Endothelial cell of umbilical vein (primary cell): Measurements from ENCODE around the gene MIER2. TPM values are rescaled to one million over a fixed set of nuclear protein-coding genes. Genes with fewer than 3 reads are reported as not detected.

ENCODE experiments used
- BruUV-seq: library from RNA; stranded (reverse); fragments of 400-500 nt; replicated peaks from 2 replicates; lab custom pipeline; 2021; lab: Mats Ljungman, UMichigan
- CTCF ChIA-PET: fragments of 300-600, 350-600 bp; sonication (Branson Sonifier 250); formaldehyde crosslinking; loops from one replicate; lab custom pipeline; 2021; ENCODE audit warnings: antibody characterized with exemption, inconsistent platforms; lab: Charles Lee
- POLR2A ChIA-PET: fragments of 300-600, 350-600 bp; sonication (Branson Sonifier 250); formaldehyde crosslinking; loops from one replicate; lab custom pipeline; 2021; ENCODE audit warnings: antibody characterized with exemption, inconsistent platforms; lab: Charles Lee
- DNase-seq: peaks from one replicate; pipeline ENCODE4 v3.0.0-alpha.2; 2011; ENCODE audit warnings: low read depth, low spot score
- FAIRE-seq: peaks from 2 replicates; lab custom pipeline; 2011; peaks lifted over from hg19 to GRCh38; lab: Jason Lieb, UNC
- H2AFZ ChIP-seq: 2 replicates; pipeline ENCODE4 v1.6.0; 2012; ENCODE audit warnings: low read depth, low read length, control low read depth, inconsistent platforms
- H3K27ac ChIP-seq: 2 replicates; pipeline ENCODE4 v1.5.1; 2011; ENCODE audit warnings: low read depth, mild to moderate bottlenecking, control low read depth, low read length, moderate library complexity; ENCODE audit not compliant: insufficient read depth
- H3K27me3 ChIP-seq, 2 experiments: 2 replicates each; pipeline versions ENCODE4 v1.6.0 to v1.6.1; 2011; ENCODE audit warnings: low read length in 2 of 2, mixed read lengths in 1 of 2; ENCODE audit not compliant: control insufficient read depth in 2 of 2, insufficient read depth in 2 of 2
- H3K36me3 ChIP-seq, 2 experiments: 2 replicates in 1 of 2; 3 replicates in 1 of 2; pipeline ENCODE4 v1.5.1; 2011; ENCODE audit warnings: low read length in 2 of 2, mild to moderate bottlenecking in 1 of 2, moderate library complexity in 1 of 2; ENCODE audit not compliant: control insufficient read depth in 2 of 2, insufficient read depth in 2 of 2; ENCODE audit errors: extremely low read depth in 1 of 2
- H3K4me1 ChIP-seq: 3 replicates; pipeline ENCODE4 v1.5.1; 2011; ENCODE audit warnings: mild to moderate bottlenecking, low read length; ENCODE audit not compliant: control insufficient read depth, insufficient read depth; ENCODE audit errors: extremely low read depth
- H3K4me2 ChIP-seq: 2 replicates; pipeline ENCODE4 v1.6.1; 2011; ENCODE audit warnings: low read length, control low read depth, mixed read lengths; ENCODE audit not compliant: insufficient read depth
- H3K4me3 ChIP-seq, 3 experiments: fragments of 200-600 bp in 1 of 3; sonication (generic), shearing (Covaris generic) in 1 of 3; replicated peaks in 1 of 3; 2 replicates each; pipeline ENCODE4 v1.5.1; 2011 to 2016; ENCODE audit warnings: control low read depth in 3 of 3, low read length in 3 of 3, mild to moderate bottlenecking in 2 of 3, inconsistent platforms in 1 of 3, low read depth in 1 of 3, moderate library complexity in 1 of 3; ENCODE audit not compliant: insufficient read depth in 1 of 3
- H3K79me2 ChIP-seq: 2 replicates; pipeline ENCODE4 v1.6.0; 2012; ENCODE audit warnings: low read length, inconsistent platforms; ENCODE audit not compliant: control insufficient read depth, insufficient read depth
- H3K9ac ChIP-seq: replicated peaks from 2 replicates; pipeline ENCODE3; 2011; ENCODE audit warnings: low read length, control low read depth; ENCODE audit not compliant: insufficient read depth; ENCODE audit errors: extremely low read depth
- H3K9me1 ChIP-seq: replicated peaks from 3 replicates; pipeline ENCODE4 v1.6.0; 2011; ENCODE audit warnings: mild to moderate bottlenecking, low read length; ENCODE audit not compliant: control insufficient read depth, insufficient read depth; ENCODE audit errors: extremely low read depth
- H3K9me3 ChIP-seq: replicated peaks from 2 replicates; pipeline ENCODE4 v1.5.1; 2012; ENCODE audit warnings: low read length, inconsistent platforms; ENCODE audit not compliant: control insufficient read depth, insufficient read depth
- H4K20me1 ChIP-seq: replicated peaks from 2 replicates; pipeline ENCODE3; 2011; ENCODE audit warnings: mild to moderate bottlenecking, low read length; ENCODE audit not compliant: control insufficient read depth, insufficient read depth; ENCODE audit errors: extremely low read depth
- CTCF ChIP-seq, 2 donors: IDR thresholded peaks; 1 replicate in 1 of 2; 2 replicates in 1 of 2; pipeline ENCODE4 v1.5.1; 2011; ENCODE audit warnings: low read length in 2 of 2, mild to moderate bottlenecking in 2 of 2, moderate library complexity in 2 of 2, control low read depth in 1 of 2, inconsistent platforms in 1 of 2, low read depth in 1 of 2; ENCODE audit not compliant: insufficient read depth in 1 of 2; ENCODE audit errors: extremely low read depth in 1 of 2
- EZH2 ChIP-seq: IDR thresholded peaks from 2 replicates; pipeline ENCODE4 v1.6.1; 2012; ENCODE audit warnings: borderline replicate concordance, low read depth, mild to moderate bottlenecking, moderate library complexity, low read length, inconsistent platforms; ENCODE audit not compliant: severe bottlenecking
- FOS ChIP-seq: IDR thresholded peaks from 2 replicates; pipeline ENCODE4 v1.6.1; 2011; ENCODE audit warnings: mild to moderate bottlenecking, low read length, moderate library complexity, borderline replicate concordance; ENCODE audit not compliant: insufficient read depth
- GATA2 ChIP-seq: IDR thresholded peaks from 2 replicates; pipeline ENCODE4 v1.7.0; 2011; ENCODE audit warnings: low read depth, mild to moderate bottlenecking, moderate library complexity, mixed read lengths, low read length; ENCODE audit not compliant: insufficient read length, insufficient read depth
- JUN ChIP-seq: IDR thresholded peaks from 2 replicates; pipeline ENCODE4 v1.6.1; 2011; ENCODE audit warnings: borderline replicate concordance, low read depth; ENCODE audit not compliant: insufficient read length, insufficient read depth
- MAX ChIP-seq: IDR thresholded peaks from 2 replicates; pipeline ENCODE4 v1.6.1; 2011; ENCODE audit not compliant: insufficient read depth, insufficient read length
- MYC ChIP-seq: IDR thresholded peaks from one replicate; pipeline ENCODE4 v1.6.1; 2011; ENCODE audit warnings: mild to moderate bottlenecking, low read depth, low read length
- POLR2A ChIP-seq: IDR thresholded peaks from 2 replicates; pipeline ENCODE4 v1.6.1; 2012; ENCODE audit warnings: low read depth, mild to moderate bottlenecking, control low read depth, low read length
- POLR2AphosphoS5 ChIP-seq: IDR thresholded peaks from 2 replicates; pipeline ENCODE4 v1.6.1; 2012; ENCODE audit warnings: low read depth, mild to moderate bottlenecking, control low read depth, low read length, moderate library complexity; ENCODE audit not compliant: insufficient read depth
- dilution Hi-C: fragments of 300-500 bp; cut with MboI; formaldehyde crosslinking; loops from one replicate; pipeline ENCODE4 v1.15.0; 2019; ENCODE audit warnings: low sequenced_read_pairs; ENCODE audit not compliant: extremely low pct_ligation_motif_present
- intact Hi-C: fragments of 100-400 bp; cut with micrococcal nuclease; formaldehyde crosslinking; loops from one replicate; pipeline ENCODE4 v1.10.0; 2022
- polyA plus RNA-seq, 4 experiments: library from polyadenylated mRNA; depleted of rRNA in 3 of 4; stranded (reverse) in 3 of 4; unstranded in 1 of 4; fragments of >200 nt; gene quantifications; 2 replicates each; pipeline versions ENCODE4 v1.2.1 to v1.2.3, GENCODE V29; 2011 to 2012; ENCODE audit warnings: missing spikeins in 1 of 4
- total RNA-seq: library from RNA; stranded (reverse); gene quantifications from 2 replicates; pipeline ENCODE4 v1.2.3, GENCODE V29; 2021

Gene MIER2
- total and polyA plus RNA-seq, 2 donors (not counting 3 experiments of a cell fraction or from before 2014, with no cell fraction given): 20.3 to 44.9 TPM

GRCh38 chr19:351976-352625 is 7.5 kb upstream of the MIER2 start:
- Histone ChIP-seq H3K4me3 (no peak overlapping the region), H2AFZ (no peak overlapping the region), H3K36me3 (no peaks in the 10 kb centered on the region), H4K20me1 (no peaks in the 10 kb centered on the region), H3K9ac (no peak overlapping the region), H3K4me2 (no peak overlapping the region), H3K79me2 (no peaks in the 10 kb centered on the region), H3K27me3 (no peaks in the 10 kb centered on the region), H3K27ac (no peak overlapping the region), H3K4me1 (peaks cover 3% of the 10 kb centered on the region), H3K9me3 (no peaks in the 10 kb centered on the region), H3K9me1 (no peaks in the 10 kb centered on the region)
- CTCF ChIA-PET: no interaction called here
- dilution Hi-C loops (no loop called here), intact Hi-C loops (no loop called here)
- TF ChIP-seq MAX (no peak), FOS (no peak), GATA2 (no peak), POLR2AphosphoS5 (no peak), EZH2 (no peak), MYC (no peak), POLR2A (no peak), CTCF (IDR thresholded peaks at IDR 0.05; ENCODE audit: extremely low read depth in 1 of 2, insufficient read depth in 1 of 2, low read depth in 1 of 2, low read length in 2 of 2) (no peak), JUN (no peak)
- FAIRE-seq: no peak
- no TSS peak for BruUV-seq
- POLR2A ChIA-PET: no interaction called here
- no peak for DNase-seq
